ENCODE measurements around the gene LRRN2. TPM values are rescaled to one million over a fixed set of nuclear protein-coding genes. Genes with fewer than 3 reads are reported as not detected.

Gene LRRN2
- total and polyA plus RNA-seq, 2 donors: 0.66 to 3.0 TPM

GRCh38 chr1:204623894-204624361 lies 61.6 kb downstream of the LRRN2 start:
- DNase-seq (ENCODE audit: low read depth in 6 of 9, low spot score in 9 of 9): peak; percentile 16 to 75 (median 35)
- Histone ChIP-seq H3K27ac (ENCODE audit: low read depth in 1 of 2, low read length in 1 of 2) (no peak overlapping the region), H3K9me3 (ENCODE audit: control insufficient read depth in 2 of 2, insufficient read depth in 1 of 2, low read length in 1 of 2) (peaks cover 0 to 3% of the 10 kb centered on the region in 2 donors), H3K4me3 (ENCODE audit: low read length in 2 of 2) (no peak overlapping the region), H3K27me3 (ENCODE audit: control insufficient read depth in 2 of 2, insufficient read depth in 1 of 2, low read length in 1 of 2) (no peaks in the 10 kb centered on the region), H3K4me1 (ENCODE audit: control insufficient read depth in 2 of 2, insufficient read depth in 2 of 2, low read length in 2 of 2) (peaks cover 24 to 43% of the 10 kb centered on the region in 2 donors), H3K36me3 (ENCODE audit: control insufficient read depth in 2 of 2, insufficient read depth in 2 of 2, low read length in 1 of 2) (peaks cover 0 to 10% of the 10 kb centered on the region in 2 donors)
- WGBS: 88% methylated on average over 3 of the region's 3 CpGs

GRCh38 chr1:204623365-204623893 lies 62.1 kb downstream of the LRRN2 start:
- 94% methylated on average over 8 of the region's 8 CpGs for WGBS
- no peak for DNase-seq (ENCODE audit: low read depth in 6 of 9, low spot score in 9 of 9)
- Histone ChIP-seq H3K27me3 (ENCODE audit: control insufficient read depth in 2 of 2, insufficient read depth in 1 of 2, low read length in 1 of 2) (no peaks in the 10 kb centered on the region), H3K9me3 (ENCODE audit: control insufficient read depth in 2 of 2, insufficient read depth in 1 of 2, low read length in 1 of 2) (no peaks in the 10 kb centered on the region), H3K27ac (ENCODE audit: low read depth in 1 of 2, low read length in 1 of 2) (no peak overlapping the region), H3K4me3 (ENCODE audit: low read length in 2 of 2) (no peak overlapping the region), H3K4me1 (ENCODE audit: control insufficient read depth in 2 of 2, insufficient read depth in 2 of 2, low read length in 2 of 2) (peaks cover 24 to 43% of the 10 kb centered on the region in 2 donors), H3K36me3 (ENCODE audit: control insufficient read depth in 2 of 2, insufficient read depth in 2 of 2, low read length in 1 of 2) (peaks cover 0 to 10% of the 10 kb centered on the region in 2 donors)

- peaks cover 0 to 14% of the 10 kb centered on the region in 2 donors for H3K36me3 ChIP-seq (ENCODE audit: control insufficient read depth in 2 of 2, insufficient read depth in 2 of 2, low read length in 1 of 2)
- no peak for DNase-seq (ENCODE audit: low read depth in 6 of 9, low spot score in 9 of 9)
- 93% methylated on average over 4 of the region's 4 CpGs for WGBS
- H3K9me3 ChIP-seq (ENCODE audit: control insufficient read depth in 2 of 2, insufficient read depth in 1 of 2, low read length in 1 of 2): no peaks in the 10 kb centered on the region
- H3K27me3 ChIP-seq (ENCODE audit: control insufficient read depth in 2 of 2, insufficient read depth in 1 of 2, low read length in 1 of 2): no peaks in the 10 kb centered on the region
- no peak overlapping the region for H3K27ac ChIP-seq (ENCODE audit: low read depth in 1 of 2, low read length in 1 of 2)
- H3K4me3 ChIP-seq (ENCODE audit: low read length in 2 of 2): no peak overlapping the region
- H3K4me1 ChIP-seq (ENCODE audit: control insufficient read depth in 2 of 2, insufficient read depth in 2 of 2, low read length in 2 of 2): peaks cover 24 to 43% of the 10 kb centered on the region in 2 donors
Measured at GRCh38 chr1:204621996-204622395, 63.5 kb downstream of the LRRN2 start.

GRCh38 chr1:204621396-204621795 lies 64.1 kb downstream of the LRRN2 start:
- peak overlapping the region in 1 of 2 donors; percentile 12 for H3K27ac ChIP-seq (ENCODE audit: low read depth in 1 of 2, low read length in 1 of 2)

GRCh38 chr1:204619721-204620120 lies 65.8 kb downstream of the LRRN2 start:
- Histone ChIP-seq H3K27me3 (ENCODE audit: control insufficient read depth in 2 of 2, insufficient read depth in 1 of 2, low read length in 1 of 2) (no peaks in the 10 kb centered on the region), H3K27ac (ENCODE audit: low read depth in 1 of 2, low read length in 1 of 2) (no peak overlapping the region), H3K4me1 (ENCODE audit: control insufficient read depth in 2 of 2, insufficient read depth in 2 of 2, low read length in 2 of 2) (peaks cover 24 to 38% of the 10 kb centered on the region in 2 donors), H3K36me3 (ENCODE audit: control insufficient read depth in 2 of 2, insufficient read depth in 2 of 2, low read length in 1 of 2) (peaks cover 0 to 14% of the 10 kb centered on the region in 2 donors), H3K4me3 (ENCODE audit: low read length in 2 of 2) (no peak overlapping the region), H3K9me3 (ENCODE audit: control insufficient read depth in 2 of 2, insufficient read depth in 1 of 2, low read length in 1 of 2) (no peaks in the 10 kb centered on the region)
- DNase-seq (ENCODE audit: low read depth in 6 of 9, low spot score in 9 of 9): no peak
- 98% methylated on average over 13 of the region's 13 CpGs for WGBS

More at GRCh38 chr1:204621396-204621795, 64.1 kb downstream of the LRRN2 start:
- Histone ChIP-seq H3K4me1 (ENCODE audit: control insufficient read depth in 2 of 2, insufficient read depth in 2 of 2, low read length in 2 of 2) (peaks cover 24 to 43% of the 10 kb centered on the region in 2 donors), H3K36me3 (ENCODE audit: control insufficient read depth in 2 of 2, insufficient read depth in 2 of 2, low read length in 1 of 2) (peaks cover 0 to 14% of the 10 kb centered on the region in 2 donors), H3K9me3 (ENCODE audit: control insufficient read depth in 2 of 2, insufficient read depth in 1 of 2, low read length in 1 of 2) (no peaks in the 10 kb centered on the region), H3K27me3 (ENCODE audit: control insufficient read depth in 2 of 2, insufficient read depth in 1 of 2, low read length in 1 of 2) (no peaks in the 10 kb centered on the region), H3K4me3 (ENCODE audit: low read length in 2 of 2) (no peak overlapping the region)
- peak in 1 of 9 donors; percentile 18 for DNase-seq (ENCODE audit: low read depth in 6 of 9, low spot score in 9 of 9)
- 82% methylated on average over 3 of the region's 3 CpGs for WGBS

GRCh38 chr1:204618148-204618760 lies 67.3 kb downstream of the LRRN2 start:
- 97% methylated on average over 20 of the region's 20 CpGs for WGBS
- Histone ChIP-seq H3K9me3 (ENCODE audit: control insufficient read depth in 2 of 2, insufficient read depth in 1 of 2, low read length in 1 of 2) (no peaks in the 10 kb centered on the region), H3K27me3 (ENCODE audit: control insufficient read depth in 2 of 2, insufficient read depth in 1 of 2, low read length in 1 of 2) (no peaks in the 10 kb centered on the region), H3K4me3 (ENCODE audit: low read length in 2 of 2) (no peak overlapping the region), H3K27ac (ENCODE audit: low read depth in 1 of 2, low read length in 1 of 2) (no peak overlapping the region), H3K36me3 (ENCODE audit: control insufficient read depth in 2 of 2, insufficient read depth in 2 of 2, low read length in 1 of 2) (peaks cover 0 to 12% of the 10 kb centered on the region in 2 donors), H3K4me1 (ENCODE audit: control insufficient read depth in 2 of 2, insufficient read depth in 2 of 2, low read length in 2 of 2) (peaks cover 17 to 27% of the 10 kb centered on the region in 2 donors)
- DNase-seq (ENCODE audit: low read depth in 6 of 9, low spot score in 9 of 9): no peak

- H3K27ac ChIP-seq (ENCODE audit: low read depth in 1 of 2, low read length in 1 of 2): no peak overlapping the region
- H3K4me3 ChIP-seq (ENCODE audit: low read length in 2 of 2): no peak overlapping the region
- WGBS: 88% methylated on average over 13 of the region's 13 CpGs
- H3K4me1 ChIP-seq (ENCODE audit: control insufficient read depth in 2 of 2, insufficient read depth in 2 of 2, low read length in 2 of 2): peaks cover 16 to 21% of the 10 kb centered on the region in 2 donors
- H3K27me3 ChIP-seq (ENCODE audit: control insufficient read depth in 2 of 2, insufficient read depth in 1 of 2, low read length in 1 of 2): no peaks in the 10 kb centered on the region
- no peaks in the 10 kb centered on the region for H3K9me3 ChIP-seq (ENCODE audit: control insufficient read depth in 2 of 2, insufficient read depth in 1 of 2, low read length in 1 of 2)
- DNase-seq (ENCODE audit: low read depth in 6 of 9, low spot score in 9 of 9): no peak
- peaks cover 0 to 11% of the 10 kb centered on the region in 2 donors for H3K36me3 ChIP-seq (ENCODE audit: control insufficient read depth in 2 of 2, insufficient read depth in 2 of 2, low read length in 1 of 2)
Measured at GRCh38 chr1:204617256-204618147, 68.0 kb downstream of the LRRN2 start.

GRCh38 chr1:204616641-204617040 lies 68.9 kb downstream of the LRRN2 start:
- peaks cover 0 to 8% of the 10 kb centered on the region in 2 donors for H3K36me3 ChIP-seq (ENCODE audit: control insufficient read depth in 2 of 2, insufficient read depth in 2 of 2, low read length in 1 of 2)
- H3K9me3 ChIP-seq (ENCODE audit: control insufficient read depth in 2 of 2, insufficient read depth in 1 of 2, low read length in 1 of 2): no peaks in the 10 kb centered on the region
- no peak overlapping the region for H3K4me3 ChIP-seq (ENCODE audit: low read length in 2 of 2)
- no peak for DNase-seq (ENCODE audit: low read depth in 6 of 9, low spot score in 9 of 9)
- H3K27me3 ChIP-seq (ENCODE audit: control insufficient read depth in 2 of 2, insufficient read depth in 1 of 2, low read length in 1 of 2): no peaks in the 10 kb centered on the region
- peaks cover 12% of the 10 kb centered on the region in 2 donors for H3K4me1 ChIP-seq (ENCODE audit: control insufficient read depth in 2 of 2, insufficient read depth in 2 of 2, low read length in 2 of 2)
- 92% methylated on average over 6 of the region's 6 CpGs for WGBS
- H3K27ac ChIP-seq (ENCODE audit: low read depth in 1 of 2, low read length in 1 of 2): no peak overlapping the region

- H3K27ac ChIP-seq (ENCODE audit: low read depth in 1 of 2, low read length in 1 of 2): no peak overlapping the region
Measured at GRCh38 chr1:204615881-204616280, 69.7 kb downstream of the LRRN2 start.

More at GRCh38 chr1:204615881-204616280, 69.7 kb downstream of the LRRN2 start:
- Histone ChIP-seq H3K9me3 (ENCODE audit: control insufficient read depth in 2 of 2, insufficient read depth in 1 of 2, low read length in 1 of 2) (no peaks in the 10 kb centered on the region), H3K27me3 (ENCODE audit: control insufficient read depth in 2 of 2, insufficient read depth in 1 of 2, low read length in 1 of 2) (no peaks in the 10 kb centered on the region), H3K4me3 (ENCODE audit: low read length in 2 of 2) (no peak overlapping the region), H3K4me1 (ENCODE audit: control insufficient read depth in 2 of 2, insufficient read depth in 2 of 2, low read length in 2 of 2) (peaks cover 5 to 6% of the 10 kb centered on the region in 2 donors), H3K36me3 (ENCODE audit: control insufficient read depth in 2 of 2, insufficient read depth in 2 of 2, low read length in 1 of 2) (peaks cover 0 to 8% of the 10 kb centered on the region in 2 donors)
- 95% methylated on average over 8 of the region's 8 CpGs for WGBS
- no peak for DNase-seq (ENCODE audit: low read depth in 6 of 9, low spot score in 9 of 9)

All from thymus (tissue), 11 donors.